Right atrium auricular region (tissue), 2 donors: ENCODE results near the gene CDKAL1. TPM values are rescaled to one million over a fixed set of nuclear protein-coding genes. Genes with fewer than 3 reads are reported as not detected.

Experiments
- DNase-seq: peaks from one replicate; pipeline ENCODE4 v3.0.0-alpha.2; 2019; ENCODE audit warnings: low spot score
- H3K27ac ChIP-seq, 2 donors: fragments of 200-600 bp; sonication (generic); 1 replicate in 1 of 2; 2 replicates in 1 of 2; pipeline ENCODE4 v1.5.1; 2016 to 2019
- H3K27me3 ChIP-seq, 2 donors: fragments of 200-600 bp; sonication (generic); one replicate each; pipeline versions ENCODE4 v1.5.1 to v1.6.0; 2017 to 2019
- H3K36me3 ChIP-seq: fragments of 200-600 bp; sonication (generic); one replicate; pipeline ENCODE4 v1.5.1; 2016
- H3K4me1 ChIP-seq, 2 donors: fragments of 200-600 bp; sonication (generic); one replicate each; pipeline versions ENCODE4 v1.5.1 to v1.6.0; 2017 to 2019
- H3K4me3 ChIP-seq, 2 donors: fragments of 200-600 bp; sonication (generic); 1 replicate in 1 of 2; 2 replicates in 1 of 2; pipeline ENCODE4 v1.5.1; 2017 to 2019; ENCODE audit warnings: mild to moderate bottlenecking in 1 of 2, moderate library complexity in 1 of 2
- H3K9me3 ChIP-seq, 2 donors: fragments of 200-600 bp; sonication (generic); one replicate each; pipeline ENCODE4 v1.5.1; 2019
- total RNA-seq, 2 donors: library from RNA; depleted of rRNA; stranded (reverse); fragments of >200 nt; gene quantifications; one replicate each; pipeline ENCODE4 v1.1.0, GENCODE V29; 2016
- TF ChIP-seq, protein P1 (sequence below), 2 donors: fragments of 200-600 bp; sonication (generic); IDR thresholded peaks; one replicate each; pipeline ENCODE4 v1.5.1; 2019; ENCODE audit warnings: antibody characterized with exemption in 2 of 2

The CDKAL1 gene
- total RNA-seq, 2 donors from 2014 or later = 8.8 to 10.5 TPM

DNA sequence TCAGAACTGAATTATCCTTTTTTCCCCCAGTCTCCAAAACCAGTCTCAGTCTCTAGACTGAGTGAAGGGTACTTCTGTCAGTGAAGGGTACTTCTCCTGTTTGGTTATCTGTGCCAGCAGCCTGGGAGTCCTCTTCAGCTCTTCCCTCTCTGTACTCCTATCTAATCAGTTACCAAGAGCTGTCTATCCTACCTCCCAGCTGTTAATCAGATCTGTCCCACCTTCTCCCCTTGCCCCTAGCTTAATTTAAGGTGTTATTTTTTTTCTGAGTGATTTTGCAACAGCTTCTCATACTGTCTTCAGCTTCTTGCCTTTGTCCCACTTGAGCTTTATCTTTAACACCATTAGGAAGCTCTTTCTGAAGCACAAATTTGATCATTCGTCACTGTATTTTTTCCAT is 567.4 kb downstream of the CDKAL1 start:
- TF ChIP-seq, protein P1, sequence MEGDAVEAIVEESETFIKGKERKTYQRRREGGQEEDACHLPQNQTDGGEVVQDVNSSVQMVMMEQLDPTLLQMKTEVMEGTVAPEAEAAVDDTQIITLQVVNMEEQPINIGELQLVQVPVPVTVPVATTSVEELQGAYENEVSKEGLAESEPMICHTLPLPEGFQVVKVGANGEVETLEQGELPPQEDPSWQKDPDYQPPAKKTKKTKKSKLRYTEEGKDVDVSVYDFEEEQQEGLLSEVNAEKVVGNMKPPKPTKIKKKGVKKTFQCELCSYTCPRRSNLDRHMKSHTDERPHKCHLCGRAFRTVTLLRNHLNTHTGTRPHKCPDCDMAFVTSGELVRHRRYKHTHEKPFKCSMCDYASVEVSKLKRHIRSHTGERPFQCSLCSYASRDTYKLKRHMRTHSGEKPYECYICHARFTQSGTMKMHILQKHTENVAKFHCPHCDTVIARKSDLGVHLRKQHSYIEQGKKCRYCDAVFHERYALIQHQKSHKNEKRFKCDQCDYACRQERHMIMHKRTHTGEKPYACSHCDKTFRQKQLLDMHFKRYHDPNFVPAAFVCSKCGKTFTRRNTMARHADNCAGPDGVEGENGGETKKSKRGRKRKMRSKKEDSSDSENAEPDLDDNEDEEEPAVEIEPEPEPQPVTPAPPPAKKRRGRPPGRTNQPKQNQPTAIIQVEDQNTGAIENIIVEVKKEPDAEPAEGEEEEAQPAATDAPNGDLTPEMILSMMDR (IDR thresholded peaks at IDR 0.05) = no peak
- H3K9me3 ChIP-seq = no peaks in the 10 kb centered on the region
- H3K4me3 ChIP-seq = no peak overlapping the region
- DNase-seq = no peak
- H3K36me3 ChIP-seq = no peaks in the 10 kb centered on the region
- no peaks in the 10 kb centered on the region for H3K4me1 ChIP-seq
- H3K27me3 ChIP-seq = no peaks in the 10 kb centered on the region
- H3K27ac ChIP-seq = no peak overlapping the region

DNA sequence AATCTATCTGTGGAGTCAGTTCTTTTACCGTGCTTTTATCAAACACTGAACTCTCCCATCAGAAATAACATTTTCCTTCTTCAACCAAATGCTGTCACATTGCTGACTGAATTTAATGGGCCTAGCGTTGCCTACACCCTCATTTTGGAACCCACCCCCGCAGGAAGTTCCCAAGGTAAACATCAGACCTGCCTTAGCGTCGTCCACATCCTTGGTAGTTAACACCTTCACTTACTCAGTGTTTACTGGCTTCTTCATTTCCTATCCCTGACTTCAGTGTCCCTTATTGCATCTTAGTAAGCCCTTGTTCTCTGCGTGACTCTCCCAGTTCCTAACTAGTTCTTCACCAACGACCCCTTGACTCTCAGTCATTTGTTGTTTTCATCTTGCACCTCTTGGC is 567.9 kb downstream of the CDKAL1 start:
- Histone ChIP-seq H3K27me3 (no peaks in the 10 kb centered on the region), H3K9me3 (no peaks in the 10 kb centered on the region), H3K4me3 (no peak overlapping the region), H3K4me1 (no peaks in the 10 kb centered on the region), H3K27ac (no peak overlapping the region), H3K36me3 (no peaks in the 10 kb centered on the region)
- TF ChIP-seq, protein P1 (IDR thresholded peaks at IDR 0.05) = no peak
- no peak for DNase-seq

DNA sequence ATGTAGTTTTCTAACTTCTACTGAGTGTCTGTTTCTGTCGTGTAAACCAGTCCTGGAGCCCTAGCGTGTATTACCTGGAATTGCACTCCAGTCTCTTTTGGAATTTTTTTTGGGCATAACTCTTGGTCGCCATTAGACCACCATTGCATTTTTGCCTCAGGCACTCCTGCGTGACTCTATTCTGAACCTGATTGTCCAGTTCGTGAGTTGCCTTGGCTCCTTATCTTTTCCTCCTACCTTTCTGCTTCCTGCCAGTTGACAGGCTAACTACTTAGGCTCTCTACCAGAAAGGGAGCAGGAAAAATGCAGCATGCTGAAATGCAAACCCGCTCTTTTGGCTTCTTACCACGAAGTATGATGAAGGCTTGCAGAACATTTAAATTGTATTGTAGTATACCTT is 568.4 kb downstream of the CDKAL1 start:
- H3K4me3 ChIP-seq = no peak overlapping the region
- no peaks in the 10 kb centered on the region for H3K4me1 ChIP-seq
- no peak for DNase-seq
- no peaks in the 10 kb centered on the region for H3K36me3 ChIP-seq
- no peak overlapping the region for H3K27ac ChIP-seq
- TF ChIP-seq, protein P1 (IDR thresholded peaks at IDR 0.05) = no peak
- no peaks in the 10 kb centered on the region for H3K9me3 ChIP-seq
- H3K27me3 ChIP-seq = no peaks in the 10 kb centered on the region

DNA sequence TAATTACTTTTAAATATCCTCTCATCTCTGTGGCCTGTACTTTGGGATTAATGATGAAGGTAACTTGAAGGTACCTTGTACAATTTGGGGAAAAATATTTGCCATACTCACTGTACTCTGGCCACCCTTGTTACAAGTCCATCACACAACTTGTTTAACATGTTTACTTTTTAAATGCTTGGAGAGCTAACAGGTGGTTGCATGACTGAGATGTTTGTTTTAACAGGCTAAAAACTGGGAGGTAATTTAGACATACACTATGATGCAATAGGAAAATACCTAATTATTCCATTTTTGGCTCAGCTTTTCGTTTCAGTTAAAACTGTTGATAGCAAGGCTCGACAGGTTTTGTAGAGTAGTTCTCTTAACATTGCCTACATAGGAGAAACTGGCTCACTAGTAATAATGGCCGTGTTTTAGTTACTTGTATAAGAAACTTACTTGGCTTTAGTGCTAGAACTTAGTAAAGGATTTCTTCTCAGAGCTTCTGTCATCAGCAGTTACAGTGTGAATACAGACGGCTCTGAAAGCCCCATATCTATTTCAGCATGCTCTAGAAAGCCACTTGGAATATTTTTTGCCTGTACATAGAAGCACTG is 569.5 kb downstream of the CDKAL1 start:
- no peak for DNase-seq
- Histone ChIP-seq H3K36me3 (no peaks in the 10 kb centered on the region), H3K4me1 (no peaks in the 10 kb centered on the region), H3K27ac (no peak overlapping the region), H3K4me3 (no peak overlapping the region), H3K27me3 (no peaks in the 10 kb centered on the region), H3K9me3 (no peaks in the 10 kb centered on the region)
- TF ChIP-seq, protein P1 (IDR thresholded peaks at IDR 0.05) = no peak

DNA sequence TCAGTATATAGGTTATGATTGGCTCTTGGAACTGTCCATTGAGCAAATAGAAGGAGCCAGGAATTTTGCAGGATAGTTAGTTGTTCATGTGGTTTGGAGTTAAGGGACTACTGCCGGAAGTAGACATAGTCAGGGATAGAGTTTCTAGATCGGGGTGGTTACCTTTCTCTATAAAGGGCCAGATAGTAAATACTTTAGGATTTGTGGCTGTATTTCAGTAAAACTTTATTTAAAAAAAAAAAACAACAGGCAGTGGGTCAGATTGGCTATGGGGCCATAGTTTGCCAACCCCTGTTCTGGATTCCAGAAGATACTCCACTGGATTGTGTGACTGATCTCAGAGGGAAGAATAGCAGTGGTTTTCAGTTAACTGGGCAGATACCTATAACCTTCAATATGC is 570.0 kb downstream of the CDKAL1 start:
- DNase-seq = no peak
- Histone ChIP-seq H3K36me3 (no peaks in the 10 kb centered on the region), H3K27ac (no peak overlapping the region), H3K9me3 (no peaks in the 10 kb centered on the region), H3K27me3 (no peaks in the 10 kb centered on the region), H3K4me3 (no peak overlapping the region), H3K4me1 (no peaks in the 10 kb centered on the region)
- TF ChIP-seq, protein P1 (IDR thresholded peaks at IDR 0.05) = no peak

DNA sequence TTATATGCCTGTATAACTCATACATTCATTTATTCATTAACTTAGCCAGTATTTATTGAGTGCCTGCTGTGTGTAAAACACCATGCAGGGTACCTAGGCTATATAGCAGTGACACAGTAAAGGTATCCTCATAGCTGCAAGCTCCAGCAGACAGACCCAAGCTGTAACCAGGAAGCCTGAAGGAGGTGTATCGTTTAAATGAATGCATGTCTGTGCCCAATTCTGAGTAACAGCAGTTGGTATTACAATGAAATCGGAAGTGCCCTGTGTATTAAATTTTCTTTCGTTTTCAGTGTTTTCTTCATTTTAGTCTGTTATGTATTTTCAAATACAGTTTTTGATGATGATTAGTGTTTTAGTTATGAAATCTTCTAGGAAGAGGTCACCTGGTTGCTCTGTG is 573.5 kb downstream of the CDKAL1 start:
- DNase-seq = no peak
- Histone ChIP-seq H3K4me3 (no peak overlapping the region), H3K4me1 (peaks cover 0 to 8% of the 10 kb centered on the region in 2 donors), H3K9me3 (no peaks in the 10 kb centered on the region), H3K27me3 (no peaks in the 10 kb centered on the region), H3K36me3 (no peaks in the 10 kb centered on the region), H3K27ac (no peak overlapping the region)
- TF ChIP-seq, protein P1 (IDR thresholded peaks at IDR 0.05) = no peak
